Stimulated activated naive CD4-positive, alpha-beta T cell treated with Interleukin-2 at 50 U/mL for 16 hours (primary cell): ENCODE data around the gene OBP2B.
"Not testable (repeated sequence)": the region's sequence is repeated elsewhere in the genome, so short reads cannot be mapped to it uniquely, and the experiment has no call there.

ENCODE experiments used
- DNase-seq: peaks from one replicate; lab custom pipeline; 2025; lab: John Stamatoyannopoulos, UW

Gene OBP2B

GRCh38 chr9:133221177-133221809 is 12.2 kb upstream of the OBP2B start:
- no peak for DNase-seq

- DNase-seq: not testable (repeated sequence)
Observed at GRCh38 chr9:133218049-133218975, 9.3 kb upstream of the OBP2B start.

GRCh38 chr9:133217333-133217988 is 8.4 kb upstream of the OBP2B start:
- DNase-seq: not testable (repeated sequence)

- not testable (repeated sequence) for DNase-seq
Observed at GRCh38 chr9:133214276-133214675, 5.2 kb upstream of the OBP2B start.

- no peak for DNase-seq
Observed at GRCh38 chr9:133210609-133211008, 1.6 kb upstream of the OBP2B start.

- DNase-seq: no peak
Observed at GRCh38 chr9:133210202-133210532, 1.1 kb upstream of the OBP2B start.

- not testable (repeated sequence) for DNase-seq
Observed at GRCh38 chr9:133209327-133210201, 514 bp upstream of the OBP2B start.

- DNase-seq: not testable (repeated sequence)
Observed at GRCh38 chr9:133208171-133208879, 725 bp downstream of the OBP2B start.

- DNase-seq: no peak
Observed at GRCh38 chr9:133207540-133208170, 1.4 kb downstream of the OBP2B start.

GRCh38 chr9:133207021-133207531 is 2.0 kb downstream of the OBP2B start:
- no peak for DNase-seq

GRCh38 chr9:133205996-133206931 is 2.8 kb downstream of the OBP2B start:
- no peak for DNase-seq

- not testable (repeated sequence) for DNase-seq
Observed at GRCh38 chr9:133205481-133205887, 3.6 kb downstream of the OBP2B start.

- no peak for DNase-seq
Observed at GRCh38 chr9:133204993-133205336, 4.1 kb downstream of the OBP2B start.

GRCh38 chr9:133204335-133204992 is 4.6 kb downstream of the OBP2B start:
- DNase-seq: no peak

- DNase-seq: no peak
Observed at GRCh38 chr9:133203506-133204075, 5.5 kb downstream of the OBP2B start.

GRCh38 chr9:133202688-133203453 is 6.2 kb downstream of the OBP2B start:
- no peak for DNase-seq

- no peak for DNase-seq
Observed at GRCh38 chr9:133202145-133202513, 6.9 kb downstream of the OBP2B start.
